Nephron progenitor cell (in vitro differentiated cells): ENCODE results near the gene CAMTA1.

ENCODE experiments used
- DNase-seq: peaks from one replicate; pipeline ENCODE4 v3.0.0; 2021
- H3K27ac Mint-ChIP-seq: 2 replicates; pipeline ENCODE4 v1.8.0; 2021; ENCODE audit warnings: mild to moderate bottlenecking, moderate library complexity, mixed read lengths
- H3K27me3 Mint-ChIP-seq: 2 replicates; pipeline ENCODE4 v1.8.0; 2021; ENCODE audit warnings: mild to moderate bottlenecking, low read depth, mixed read lengths; ENCODE audit not compliant: poor library complexity
- H3K36me3 Mint-ChIP-seq: 2 replicates; pipeline ENCODE4 v1.8.0; 2021; ENCODE audit warnings: low read depth, mixed read lengths
- H3K4me1 Mint-ChIP-seq: 2 replicates; pipeline ENCODE4 v1.8.0; 2021; ENCODE audit warnings: mixed read lengths
- H3K4me3 Mint-ChIP-seq: 2 replicates; pipeline ENCODE4 v1.8.0; 2021; ENCODE audit warnings: mild to moderate bottlenecking, moderate library complexity, mixed read lengths
- H3K9me3 Mint-ChIP-seq: 2 replicates; pipeline ENCODE4 v1.8.0; 2021; ENCODE audit warnings: mild to moderate bottlenecking, moderate library complexity, mixed read lengths
- CTCF ChIP-seq: fragments of 200-600 bp; sonication (generic); IDR thresholded peaks from 2 replicates; pipeline ENCODE4 v1.5.0; 2021; ENCODE audit warnings: antibody characterized with exemption

Gene CAMTA1

GRCh38 chr1:7346600-7347570 is 561.6 kb downstream of the CAMTA1 start:
- Mint-ChIP-seq H3K9me3 (no peaks in the 10 kb centered on the region), H3K36me3 (no peaks in the 10 kb centered on the region), H3K27me3 (peaks cover 11% of the 10 kb centered on the region), H3K27ac (no peak overlapping the region), H3K4me3 (no peak overlapping the region), H3K4me1 (peaks cover 60% of the 10 kb centered on the region)
- DNase-seq, result no peak
- TF ChIP-seq CTCF, result no peak

GRCh38 chr1:7348073-7348472 is 562.8 kb downstream of the CAMTA1 start:
- Mint-ChIP-seq H3K27me3 (peaks cover 11% of the 10 kb centered on the region), H3K9me3 (no peaks in the 10 kb centered on the region), H3K36me3 (no peaks in the 10 kb centered on the region), H3K27ac (peak overlapping the region; percentile 87), H3K4me3 (no peak overlapping the region), H3K4me1 (peaks cover 56% of the 10 kb centered on the region)
- TF ChIP-seq CTCF, result no peak
- no peak for DNase-seq

- Mint-ChIP-seq H3K4me1 (peaks cover 54% of the 10 kb centered on the region), H3K36me3 (no peaks in the 10 kb centered on the region), H3K27me3 (peaks cover 11% of the 10 kb centered on the region), H3K4me3 (no peak overlapping the region), H3K27ac (no peak overlapping the region), H3K9me3 (no peaks in the 10 kb centered on the region)
- no peak for DNase-seq
- no peak for TF ChIP-seq CTCF
These were observed 563.3 kb downstream of the CAMTA1 start for GRCh38 chr1:7348580-7348979.

- Mint-ChIP-seq H3K27ac (no peak overlapping the region), H3K4me3 (no peak overlapping the region), H3K36me3 (no peaks in the 10 kb centered on the region), H3K4me1 (peaks cover 43% of the 10 kb centered on the region), H3K27me3 (peaks cover 10% of the 10 kb centered on the region), H3K9me3 (no peaks in the 10 kb centered on the region)
- no peak for TF ChIP-seq CTCF
- DNase-seq, result no peak
These were observed 565.5 kb downstream of the CAMTA1 start for GRCh38 chr1:7350804-7351203.

DNA sequence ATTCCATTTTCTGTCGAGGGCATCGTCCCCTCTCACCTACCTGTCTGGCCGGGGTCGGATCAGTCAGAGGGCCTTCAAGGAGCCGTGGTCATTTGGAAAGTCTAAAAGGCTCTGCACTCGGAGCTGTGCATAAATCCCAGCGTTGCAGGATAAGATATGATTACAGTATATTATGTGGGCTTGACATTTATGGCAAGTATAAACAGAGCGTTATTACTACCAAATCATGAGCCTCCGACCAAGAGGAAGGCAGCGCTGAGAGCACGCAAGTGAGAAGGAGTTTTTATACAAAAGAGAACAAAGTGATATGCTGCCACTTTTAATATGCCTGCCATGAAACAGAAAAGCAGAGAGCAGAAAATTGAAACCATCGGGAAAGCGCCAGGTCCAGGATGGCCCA is 566.4 kb downstream of the CAMTA1 start:
- Mint-ChIP-seq H3K27me3 (peaks cover 10% of the 10 kb centered on the region), H3K4me1 (peaks cover 37% of the 10 kb centered on the region)
- TF ChIP-seq CTCF, result no peak

GRCh38 chr1:7352364-7352763 is 567.1 kb downstream of the CAMTA1 start:
- Mint-ChIP-seq H3K36me3 (no peaks in the 10 kb centered on the region), H3K27me3 (peaks cover 10% of the 10 kb centered on the region), H3K27ac (no peak overlapping the region), H3K4me1 (peaks cover 30% of the 10 kb centered on the region), H3K9me3 (no peaks in the 10 kb centered on the region), H3K4me3 (no peak overlapping the region)
- no peak for DNase-seq
- TF ChIP-seq CTCF, result no peak

More for the DNA sequence above, 566.4 kb downstream of the CAMTA1 start:
- Mint-ChIP-seq H3K4me3 (no peak overlapping the region), H3K9me3 (no peaks in the 10 kb centered on the region), H3K36me3 (no peaks in the 10 kb centered on the region), H3K27ac (no peak overlapping the region)
- no peak for DNase-seq
